Measurements from ENCODE around the gene TMEM219. TPM values are rescaled to one million over a fixed set of nuclear protein-coding genes. Genes with fewer than 3 reads are reported as not detected.

The TMEM219 gene
- polyA plus RNA-seq, 1 of the 3 experiments (the other 2 are of a cell fraction) = 101 TPM

DNA sequence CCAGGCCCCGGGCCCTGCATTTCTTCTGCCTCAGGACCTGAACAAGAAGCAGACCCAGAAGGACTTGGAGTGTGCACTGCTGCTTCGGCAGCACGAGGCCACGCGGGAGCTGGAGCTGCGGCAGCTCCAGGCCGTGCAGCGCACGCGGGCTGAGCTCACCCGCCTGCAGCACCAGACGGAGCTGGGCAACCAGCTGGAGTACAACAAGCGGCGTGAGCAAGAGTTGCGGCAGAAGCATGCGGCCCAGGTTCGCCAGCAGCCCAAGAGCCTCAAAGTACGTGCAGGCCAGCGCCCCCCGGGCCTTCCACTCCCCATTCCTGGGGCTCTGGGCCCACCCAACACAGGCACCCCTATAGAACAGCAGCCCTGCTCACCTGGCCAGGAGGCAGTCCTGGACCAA lies 24.4 kb downstream of the TMEM219 start:
- Histone ChIP-seq H2AFZ (ENCODE audit: low read depth) (no peak overlapping the region), H3K9me3 (no peaks in the 10 kb centered on the region), H3K79me2 (ENCODE audit: insufficient read depth) (no peaks in the 10 kb centered on the region), H3K27me3 (ENCODE audit: insufficient read depth) (no peaks in the 10 kb centered on the region), H3K4me3 (ENCODE audit: low read depth in 2 of 2, low read length in 1 of 2) (no peak overlapping the region), H3K9ac (no peak overlapping the region), H3K9me2 (no peaks in the 10 kb centered on the region), H3K36me3 (replicated peaks in 1 of 2; ENCODE audit: control insufficient read depth in 1 of 2, insufficient read depth in 2 of 2, low read length in 1 of 2) (peaks cover 24 to 97% of the 10 kb centered on the region in 2 experiments), H3F3A (replicated peaks; ENCODE audit: insufficient read depth) (no peaks in the 10 kb centered on the region), H4K20me1 (ENCODE audit: insufficient read depth) (no peaks in the 10 kb centered on the region), H3K4me1 (ENCODE audit: control insufficient read depth in 1 of 2, insufficient read depth in 2 of 2, low read depth in 1 of 2, low read length in 1 of 2) (no peaks in the 10 kb centered on the region), H3K4me2 (no peak overlapping the region), H3K27ac (ENCODE audit: low read depth in 2 of 2, low read length in 1 of 2) (no peak overlapping the region)
- no peak for DNase-seq
- POLR2A ChIA-PET = interaction anchor here (3.2 kb wide), 1 partner anchor 10 kb away, joined by 7 read pairs; no protein-coding TSS in a partner anchor
- CTCF ChIA-PET = interaction anchor here (3.4 kb wide), 1 partner anchor 9 kb away, joined by 13 read pairs; no protein-coding TSS in a partner anchor
- 98% methylated on average over 20 of the region's 20 CpGs for WGBS (ENCODE audit: low lambda C conversion rate)
- TF ChIP-seq RXRA (IDR thresholded peaks at IDR 0.05; ENCODE audit: borderline replicate concordance, low read depth) = no peak
- no peak for TF ChIP-seq NRF1 (IDR thresholded peaks at IDR 0.05; ENCODE audit: low read depth, low read length)
- TF ChIP-seq, protein P1, sequence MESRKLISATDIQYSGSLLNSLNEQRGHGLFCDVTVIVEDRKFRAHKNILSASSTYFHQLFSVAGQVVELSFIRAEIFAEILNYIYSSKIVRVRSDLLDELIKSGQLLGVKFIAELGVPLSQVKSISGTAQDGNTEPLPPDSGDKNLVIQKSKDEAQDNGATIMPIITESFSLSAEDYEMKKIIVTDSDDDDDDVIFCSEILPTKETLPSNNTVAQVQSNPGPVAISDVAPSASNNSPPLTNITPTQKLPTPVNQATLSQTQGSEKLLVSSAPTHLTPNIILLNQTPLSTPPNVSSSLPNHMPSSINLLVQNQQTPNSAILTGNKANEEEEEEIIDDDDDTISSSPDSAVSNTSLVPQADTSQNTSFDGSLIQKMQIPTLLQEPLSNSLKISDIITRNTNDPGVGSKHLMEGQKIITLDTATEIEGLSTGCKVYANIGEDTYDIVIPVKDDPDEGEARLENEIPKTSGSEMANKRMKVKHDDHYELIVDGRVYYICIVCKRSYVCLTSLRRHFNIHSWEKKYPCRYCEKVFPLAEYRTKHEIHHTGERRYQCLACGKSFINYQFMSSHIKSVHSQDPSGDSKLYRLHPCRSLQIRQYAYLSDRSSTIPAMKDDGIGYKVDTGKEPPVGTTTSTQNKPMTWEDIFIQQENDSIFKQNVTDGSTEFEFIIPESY (IDR thresholded peaks at IDR 0.05; ENCODE audit: borderline replicate concordance, low read depth) = no peak
- TF ChIP-seq, protein P2, sequence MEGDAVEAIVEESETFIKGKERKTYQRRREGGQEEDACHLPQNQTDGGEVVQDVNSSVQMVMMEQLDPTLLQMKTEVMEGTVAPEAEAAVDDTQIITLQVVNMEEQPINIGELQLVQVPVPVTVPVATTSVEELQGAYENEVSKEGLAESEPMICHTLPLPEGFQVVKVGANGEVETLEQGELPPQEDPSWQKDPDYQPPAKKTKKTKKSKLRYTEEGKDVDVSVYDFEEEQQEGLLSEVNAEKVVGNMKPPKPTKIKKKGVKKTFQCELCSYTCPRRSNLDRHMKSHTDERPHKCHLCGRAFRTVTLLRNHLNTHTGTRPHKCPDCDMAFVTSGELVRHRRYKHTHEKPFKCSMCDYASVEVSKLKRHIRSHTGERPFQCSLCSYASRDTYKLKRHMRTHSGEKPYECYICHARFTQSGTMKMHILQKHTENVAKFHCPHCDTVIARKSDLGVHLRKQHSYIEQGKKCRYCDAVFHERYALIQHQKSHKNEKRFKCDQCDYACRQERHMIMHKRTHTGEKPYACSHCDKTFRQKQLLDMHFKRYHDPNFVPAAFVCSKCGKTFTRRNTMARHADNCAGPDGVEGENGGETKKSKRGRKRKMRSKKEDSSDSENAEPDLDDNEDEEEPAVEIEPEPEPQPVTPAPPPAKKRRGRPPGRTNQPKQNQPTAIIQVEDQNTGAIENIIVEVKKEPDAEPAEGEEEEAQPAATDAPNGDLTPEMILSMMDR (IDR thresholded peaks at IDR 0.05) = no peak
- TF ChIP-seq EP300 (IDR thresholded peaks at IDR 0.05; ENCODE audit: borderline replicate concordance in 1 of 2, low read depth in 1 of 2, low read length in 1 of 2) = no peak
- TF ChIP-seq, protein P3, sequence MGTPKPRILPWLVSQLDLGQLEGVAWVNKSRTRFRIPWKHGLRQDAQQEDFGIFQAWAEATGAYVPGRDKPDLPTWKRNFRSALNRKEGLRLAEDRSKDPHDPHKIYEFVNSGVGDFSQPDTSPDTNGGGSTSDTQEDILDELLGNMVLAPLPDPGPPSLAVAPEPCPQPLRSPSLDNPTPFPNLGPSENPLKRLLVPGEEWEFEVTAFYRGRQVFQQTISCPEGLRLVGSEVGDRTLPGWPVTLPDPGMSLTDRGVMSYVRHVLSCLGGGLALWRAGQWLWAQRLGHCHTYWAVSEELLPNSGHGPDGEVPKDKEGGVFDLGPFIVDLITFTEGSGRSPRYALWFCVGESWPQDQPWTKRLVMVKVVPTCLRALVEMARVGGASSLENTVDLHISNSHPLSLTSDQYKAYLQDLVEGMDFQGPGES (IDR thresholded peaks at IDR 0.05; ENCODE audit: low read depth, low read length) = no peak
- TF ChIP-seq POLR2AphosphoS5 (IDR thresholded peaks at IDR 0.05; ENCODE audit: low read depth, low read length) = no peak
- TF ChIP-seq RFX5 (IDR thresholded peaks at IDR 0.05; ENCODE audit: low read length) = no peak
- TF ChIP-seq NFIC (IDR thresholded peaks at IDR 0.05; ENCODE audit: borderline replicate concordance) = no peak
- TF ChIP-seq, protein P4, sequence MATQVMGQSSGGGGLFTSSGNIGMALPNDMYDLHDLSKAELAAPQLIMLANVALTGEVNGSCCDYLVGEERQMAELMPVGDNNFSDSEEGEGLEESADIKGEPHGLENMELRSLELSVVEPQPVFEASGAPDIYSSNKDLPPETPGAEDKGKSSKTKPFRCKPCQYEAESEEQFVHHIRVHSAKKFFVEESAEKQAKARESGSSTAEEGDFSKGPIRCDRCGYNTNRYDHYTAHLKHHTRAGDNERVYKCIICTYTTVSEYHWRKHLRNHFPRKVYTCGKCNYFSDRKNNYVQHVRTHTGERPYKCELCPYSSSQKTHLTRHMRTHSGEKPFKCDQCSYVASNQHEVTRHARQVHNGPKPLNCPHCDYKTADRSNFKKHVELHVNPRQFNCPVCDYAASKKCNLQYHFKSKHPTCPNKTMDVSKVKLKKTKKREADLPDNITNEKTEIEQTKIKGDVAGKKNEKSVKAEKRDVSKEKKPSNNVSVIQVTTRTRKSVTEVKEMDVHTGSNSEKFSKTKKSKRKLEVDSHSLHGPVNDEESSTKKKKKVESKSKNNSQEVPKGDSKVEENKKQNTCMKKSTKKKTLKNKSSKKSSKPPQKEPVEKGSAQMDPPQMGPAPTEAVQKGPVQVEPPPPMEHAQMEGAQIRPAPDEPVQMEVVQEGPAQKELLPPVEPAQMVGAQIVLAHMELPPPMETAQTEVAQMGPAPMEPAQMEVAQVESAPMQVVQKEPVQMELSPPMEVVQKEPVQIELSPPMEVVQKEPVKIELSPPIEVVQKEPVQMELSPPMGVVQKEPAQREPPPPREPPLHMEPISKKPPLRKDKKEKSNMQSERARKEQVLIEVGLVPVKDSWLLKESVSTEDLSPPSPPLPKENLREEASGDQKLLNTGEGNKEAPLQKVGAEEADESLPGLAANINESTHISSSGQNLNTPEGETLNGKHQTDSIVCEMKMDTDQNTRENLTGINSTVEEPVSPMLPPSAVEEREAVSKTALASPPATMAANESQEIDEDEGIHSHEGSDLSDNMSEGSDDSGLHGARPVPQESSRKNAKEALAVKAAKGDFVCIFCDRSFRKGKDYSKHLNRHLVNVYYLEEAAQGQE (IDR thresholded peaks at IDR 0.05; ENCODE audit: low read depth, low read length) = no peak
- no peak for TF ChIP-seq GABPA (IDR thresholded peaks at IDR 0.05; ENCODE audit: low read depth)
- TF ChIP-seq, protein P5, sequence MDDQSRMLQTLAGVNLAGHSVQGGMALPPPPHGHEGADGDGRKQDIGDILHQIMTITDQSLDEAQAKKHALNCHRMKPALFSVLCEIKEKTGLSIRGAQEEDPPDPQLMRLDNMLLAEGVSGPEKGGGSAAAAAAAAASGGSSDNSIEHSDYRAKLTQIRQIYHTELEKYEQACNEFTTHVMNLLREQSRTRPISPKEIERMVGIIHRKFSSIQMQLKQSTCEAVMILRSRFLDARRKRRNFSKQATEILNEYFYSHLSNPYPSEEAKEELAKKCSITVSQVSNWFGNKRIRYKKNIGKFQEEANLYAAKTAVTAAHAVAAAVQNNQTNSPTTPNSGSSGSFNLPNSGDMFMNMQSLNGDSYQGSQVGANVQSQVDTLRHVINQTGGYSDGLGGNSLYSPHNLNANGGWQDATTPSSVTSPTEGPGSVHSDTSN (IDR thresholded peaks at IDR 0.05) = no peak
- no peak for TF ChIP-seq YY1 (IDR thresholded peaks at IDR 0.05; ENCODE audit: low read depth)
- TF ChIP-seq TCF12 (IDR thresholded peaks at IDR 0.05) = no peak
- no peak for TF ChIP-seq FOXJ3 (CRISPR knock-in tag; IDR thresholded peaks at IDR 0.05)
- TF ChIP-seq SIN3A (IDR thresholded peaks at IDR 0.05; ENCODE audit: borderline replicate concordance, low read depth, low read length) = no peak
- no peak for TF ChIP-seq TEAD4 (IDR thresholded peaks at IDR 0.05; ENCODE audit: borderline replicate concordance, insufficient read depth)
- TF ChIP-seq, protein P6, sequence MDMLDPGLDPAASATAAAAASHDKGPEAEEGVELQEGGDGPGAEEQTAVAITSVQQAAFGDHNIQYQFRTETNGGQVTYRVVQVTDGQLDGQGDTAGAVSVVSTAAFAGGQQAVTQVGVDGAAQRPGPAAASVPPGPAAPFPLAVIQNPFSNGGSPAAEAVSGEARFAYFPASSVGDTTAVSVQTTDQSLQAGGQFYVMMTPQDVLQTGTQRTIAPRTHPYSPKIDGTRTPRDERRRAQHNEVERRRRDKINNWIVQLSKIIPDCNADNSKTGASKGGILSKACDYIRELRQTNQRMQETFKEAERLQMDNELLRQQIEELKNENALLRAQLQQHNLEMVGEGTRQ (IDR thresholded peaks at IDR 0.05; ENCODE audit: borderline replicate concordance, low read depth, low read length) = no peak

All from SK-N-SH (cell line).